Endothelial cell of umbilical vein (primary cell): Measurements from ENCODE around the gene AIMP1. TPM values are rescaled to one million over a fixed set of nuclear protein-coding genes. Genes with fewer than 3 reads are reported as not detected.

Experiments
- BruUV-seq: library from RNA; stranded (reverse); fragments of 400-500 nt; replicated peaks from 2 replicates; lab custom pipeline; 2021; lab: Mats Ljungman, UMichigan
- CTCF ChIA-PET: fragments of 300-600, 350-600 bp; sonication (Branson Sonifier 250); formaldehyde crosslinking; loops from one replicate; lab custom pipeline; 2021; ENCODE audit warnings: antibody characterized with exemption, inconsistent platforms; lab: Charles Lee
- POLR2A ChIA-PET: fragments of 300-600, 350-600 bp; sonication (Branson Sonifier 250); formaldehyde crosslinking; loops from one replicate; lab custom pipeline; 2021; ENCODE audit warnings: antibody characterized with exemption, inconsistent platforms; lab: Charles Lee
- DNase-seq: peaks from one replicate; pipeline ENCODE4 v3.0.0-alpha.2; 2011; ENCODE audit warnings: low read depth, low spot score
- FAIRE-seq: peaks from 2 replicates; lab custom pipeline; 2011; peaks lifted over from hg19 to GRCh38; lab: Jason Lieb, UNC
- H2AFZ ChIP-seq: 2 replicates; pipeline ENCODE4 v1.6.0; 2012; ENCODE audit warnings: low read depth, low read length, control low read depth, inconsistent platforms
- H3K27ac ChIP-seq: 2 replicates; pipeline ENCODE4 v1.5.1; 2011; ENCODE audit warnings: low read depth, mild to moderate bottlenecking, control low read depth, low read length, moderate library complexity; ENCODE audit not compliant: insufficient read depth
- H3K27me3 ChIP-seq, 2 experiments: 2 replicates each; pipeline versions ENCODE4 v1.6.0 to v1.6.1; 2011; ENCODE audit warnings: low read length in 2 of 2, mixed read lengths in 1 of 2; ENCODE audit not compliant: control insufficient read depth in 2 of 2, insufficient read depth in 2 of 2
- H3K36me3 ChIP-seq, 2 experiments: 2 replicates in 1 of 2; 3 replicates in 1 of 2; pipeline ENCODE4 v1.5.1; 2011; ENCODE audit warnings: low read length in 2 of 2, mild to moderate bottlenecking in 1 of 2, moderate library complexity in 1 of 2; ENCODE audit not compliant: control insufficient read depth in 2 of 2, insufficient read depth in 2 of 2; ENCODE audit errors: extremely low read depth in 1 of 2
- H3K4me1 ChIP-seq: 3 replicates; pipeline ENCODE4 v1.5.1; 2011; ENCODE audit warnings: mild to moderate bottlenecking, low read length; ENCODE audit not compliant: control insufficient read depth, insufficient read depth; ENCODE audit errors: extremely low read depth
- H3K4me2 ChIP-seq: 2 replicates; pipeline ENCODE4 v1.6.1; 2011; ENCODE audit warnings: low read length, control low read depth, mixed read lengths; ENCODE audit not compliant: insufficient read depth
- H3K4me3 ChIP-seq, 3 experiments: fragments of 200-600 bp in 1 of 3; sonication (generic), shearing (Covaris generic) in 1 of 3; replicated peaks in 1 of 3; 2 replicates each; pipeline ENCODE4 v1.5.1; 2011 to 2016; ENCODE audit warnings: control low read depth in 3 of 3, low read length in 3 of 3, mild to moderate bottlenecking in 2 of 3, inconsistent platforms in 1 of 3, low read depth in 1 of 3, moderate library complexity in 1 of 3; ENCODE audit not compliant: insufficient read depth in 1 of 3
- H3K79me2 ChIP-seq: 2 replicates; pipeline ENCODE4 v1.6.0; 2012; ENCODE audit warnings: low read length, inconsistent platforms; ENCODE audit not compliant: control insufficient read depth, insufficient read depth
- H3K9ac ChIP-seq: replicated peaks from 2 replicates; pipeline ENCODE3; 2011; ENCODE audit warnings: low read length, control low read depth; ENCODE audit not compliant: insufficient read depth; ENCODE audit errors: extremely low read depth
- H3K9me1 ChIP-seq: replicated peaks from 3 replicates; pipeline ENCODE4 v1.6.0; 2011; ENCODE audit warnings: mild to moderate bottlenecking, low read length; ENCODE audit not compliant: control insufficient read depth, insufficient read depth; ENCODE audit errors: extremely low read depth
- H3K9me3 ChIP-seq: replicated peaks from 2 replicates; pipeline ENCODE4 v1.5.1; 2012; ENCODE audit warnings: low read length, inconsistent platforms; ENCODE audit not compliant: control insufficient read depth, insufficient read depth
- H4K20me1 ChIP-seq: replicated peaks from 2 replicates; pipeline ENCODE3; 2011; ENCODE audit warnings: mild to moderate bottlenecking, low read length; ENCODE audit not compliant: control insufficient read depth, insufficient read depth; ENCODE audit errors: extremely low read depth
- CTCF ChIP-seq, 2 donors: IDR thresholded peaks; 1 replicate in 1 of 2; 2 replicates in 1 of 2; pipeline ENCODE4 v1.5.1; 2011; ENCODE audit warnings: low read length in 2 of 2, mild to moderate bottlenecking in 2 of 2, moderate library complexity in 2 of 2, control low read depth in 1 of 2, inconsistent platforms in 1 of 2, low read depth in 1 of 2; ENCODE audit not compliant: insufficient read depth in 1 of 2; ENCODE audit errors: extremely low read depth in 1 of 2
- EZH2 ChIP-seq: IDR thresholded peaks from 2 replicates; pipeline ENCODE4 v1.6.1; 2012; ENCODE audit warnings: borderline replicate concordance, low read depth, mild to moderate bottlenecking, moderate library complexity, low read length, inconsistent platforms; ENCODE audit not compliant: severe bottlenecking
- FOS ChIP-seq: IDR thresholded peaks from 2 replicates; pipeline ENCODE4 v1.6.1; 2011; ENCODE audit warnings: mild to moderate bottlenecking, low read length, moderate library complexity, borderline replicate concordance; ENCODE audit not compliant: insufficient read depth
- GATA2 ChIP-seq: IDR thresholded peaks from 2 replicates; pipeline ENCODE4 v1.7.0; 2011; ENCODE audit warnings: low read depth, mild to moderate bottlenecking, moderate library complexity, mixed read lengths, low read length; ENCODE audit not compliant: insufficient read length, insufficient read depth
- JUN ChIP-seq: IDR thresholded peaks from 2 replicates; pipeline ENCODE4 v1.6.1; 2011; ENCODE audit warnings: borderline replicate concordance, low read depth; ENCODE audit not compliant: insufficient read length, insufficient read depth
- MAX ChIP-seq: IDR thresholded peaks from 2 replicates; pipeline ENCODE4 v1.6.1; 2011; ENCODE audit not compliant: insufficient read depth, insufficient read length
- POLR2A ChIP-seq: IDR thresholded peaks from 2 replicates; pipeline ENCODE4 v1.6.1; 2012; ENCODE audit warnings: low read depth, mild to moderate bottlenecking, control low read depth, low read length
- POLR2AphosphoS5 ChIP-seq: IDR thresholded peaks from 2 replicates; pipeline ENCODE4 v1.6.1; 2012; ENCODE audit warnings: low read depth, mild to moderate bottlenecking, control low read depth, low read length, moderate library complexity; ENCODE audit not compliant: insufficient read depth
- dilution Hi-C: fragments of 300-500 bp; cut with MboI; formaldehyde crosslinking; loops from one replicate; pipeline ENCODE4 v1.15.0; 2019; ENCODE audit warnings: low sequenced_read_pairs; ENCODE audit not compliant: extremely low pct_ligation_motif_present
- intact Hi-C: fragments of 100-400 bp; cut with micrococcal nuclease; formaldehyde crosslinking; loops from one replicate; pipeline ENCODE4 v1.10.0; 2022
- polyA plus RNA-seq, 4 experiments: library from polyadenylated mRNA; depleted of rRNA in 3 of 4; stranded (reverse) in 3 of 4; unstranded in 1 of 4; fragments of >200 nt; gene quantifications; 2 replicates each; pipeline versions ENCODE4 v1.2.1 to v1.2.3, GENCODE V29; 2011 to 2012; ENCODE audit warnings: missing spikeins in 1 of 4
- total RNA-seq: library from RNA; stranded (reverse); gene quantifications from 2 replicates; pipeline ENCODE4 v1.2.3, GENCODE V29; 2021

AIMP1 gene
- total and polyA plus RNA-seq, 2 donors (not counting 3 experiments of a cell fraction or from before 2014, with no cell fraction given), result 6.4 to 42.4 TPM

GRCh38 chr4:106339431-106339830, 23.1 kb downstream of the AIMP1 start:
- Histone ChIP-seq H3K79me2 (peaks cover 45% of the 10 kb centered on the region), H3K9me3 (no peaks in the 10 kb centered on the region), H3K27ac (no peak overlapping the region), H3K4me2 (no peak overlapping the region), H3K36me3 (peaks cover 3 to 4% of the 10 kb centered on the region in 2 experiments), H2AFZ (no peak overlapping the region), H4K20me1 (no peaks in the 10 kb centered on the region), H3K9me1 (no peaks in the 10 kb centered on the region), H3K9ac (no peak overlapping the region), H3K4me1 (no peaks in the 10 kb centered on the region), H3K4me3 (no peak overlapping the region), H3K27me3 (no peaks in the 10 kb centered on the region)
- no peak for FAIRE-seq
- dilution Hi-C loops, result no loop called here
- no peak for DNase-seq
- TF ChIP-seq POLR2A, result no peak
- TF ChIP-seq GATA2, result no peak
- TF ChIP-seq CTCF (IDR thresholded peaks at IDR 0.05; ENCODE audit: extremely low read depth in 1 of 2, insufficient read depth in 1 of 2, low read depth in 1 of 2, low read length in 2 of 2), result no peak
- no peak for TF ChIP-seq MAX
- TF ChIP-seq POLR2AphosphoS5, result no peak
- TF ChIP-seq FOS, result no peak
- no peak for TF ChIP-seq JUN
- TF ChIP-seq EZH2, result no peak
- POLR2A ChIA-PET, result no interaction called here
- CTCF ChIA-PET, result no interaction called here
- intact Hi-C loops, result no loop called here
- BruUV-seq, result no TSS peak
